SK-N-SH treated with all-trans-retinoic acid at 6 μM for 48 hours (cell line): ENCODE data around the gene SLC41A1.

ENCODE experiments used
- ARNTL ChIP-seq: fragments of 450-650 bp; formaldehyde crosslinking; IDR thresholded peaks from 2 replicates; pipeline ENCODE4 v1.5.0; 2020; ENCODE audit warnings: low read depth, mild to moderate bottlenecking, moderate library complexity, borderline replicate concordance
- CSDC2 ChIP-seq: fragments of 250-450 bp; sonication (Bioruptor Pico); IDR thresholded peaks from 2 replicates; pipeline ENCODE4 v1.5.0; 2020; ENCODE audit warnings: mild to moderate bottlenecking, moderate library complexity
- CSRNP3 ChIP-seq: fragments of 250-450 bp; sonication (Bioruptor Pico); IDR thresholded peaks from 2 replicates; pipeline ENCODE4 v1.5.1; 2021; ENCODE audit warnings: mild to moderate bottlenecking, moderate library complexity
- ESRRG ChIP-seq: fragments of 250-450 bp; sonication (Bioruptor Pico); IDR thresholded peaks from 2 replicates; pipeline ENCODE4 v1.6.1; 2021; ENCODE audit warnings: mild to moderate bottlenecking
- OSR1 ChIP-seq: fragments of 250-450 bp; sonication (Bioruptor Pico); IDR thresholded peaks from 2 replicates; pipeline ENCODE4 v1.8.0; 2022; ENCODE audit warnings: moderate library complexity, mild to moderate bottlenecking, inconsistent platforms
- TSHZ2 ChIP-seq: fragments of 250-450 bp; sonication (Bioruptor Pico); IDR thresholded peaks from 2 replicates; pipeline ENCODE4 v1.5.0; 2020; ENCODE audit warnings: mild to moderate bottlenecking, moderate library complexity
- ZC3H10 ChIP-seq: fragments of 250-450 bp; sonication (Bioruptor Pico); IDR thresholded peaks from 2 replicates; pipeline ENCODE4 v1.5.1; 2021; ENCODE audit warnings: mild to moderate bottlenecking, moderate library complexity
- ZFP3 ChIP-seq: fragments of 250-450 bp; sonication (Bioruptor Pico); IDR thresholded peaks from 2 replicates; pipeline ENCODE4 v1.5.0; 2020; ENCODE audit warnings: mild to moderate bottlenecking, moderate library complexity
- ZNF70 ChIP-seq: fragments of 450-650 bp; formaldehyde crosslinking; IDR thresholded peaks from 2 replicates; pipeline ENCODE4 v1.5.0; 2020; ENCODE audit warnings: mild to moderate bottlenecking, moderate library complexity
- TF ChIP-seq, protein P1 (sequence below): fragments of 250-450 bp; sonication (Bioruptor Pico); IDR thresholded peaks from 2 replicates; pipeline ENCODE4 v1.8.0; 2020; ENCODE audit warnings: mild to moderate bottlenecking, moderate library complexity, borderline replicate concordance

DNA sequence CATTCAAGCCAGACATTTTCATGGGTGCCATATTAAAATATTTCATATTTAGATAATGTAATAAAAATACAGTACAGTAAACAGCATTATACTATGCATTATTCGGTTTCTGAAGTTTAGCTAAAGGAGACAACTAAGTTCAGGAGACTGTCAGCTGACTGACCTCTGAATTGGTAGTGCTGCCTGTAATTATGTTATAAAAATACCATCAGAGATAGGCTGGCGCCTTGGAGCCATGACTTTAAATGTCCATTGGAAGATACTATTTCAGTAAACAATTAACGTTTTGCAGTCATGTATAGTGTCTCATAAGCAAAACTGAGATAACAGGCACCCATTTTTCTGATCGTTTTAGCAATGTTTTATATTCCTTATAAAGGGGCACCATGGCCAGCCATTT lies 26.4 kb downstream of the SLC41A1 start:
- TF ChIP-seq ESRRG (CRISPR knock-in tag) (no peak), CSDC2 (CRISPR knock-in tag) (no peak), ZFP3 (no peak), CSRNP3 (CRISPR knock-in tag) (no peak), OSR1 (CRISPR knock-in tag) (no peak), ZC3H10 (CRISPR knock-in tag) (no peak), ARNTL (CRISPR knock-in tag) (no peak), TSHZ2 (CRISPR knock-in tag) (no peak), ZNF70 (CRISPR knock-in tag) (no peak)
- TF ChIP-seq, protein P1, sequence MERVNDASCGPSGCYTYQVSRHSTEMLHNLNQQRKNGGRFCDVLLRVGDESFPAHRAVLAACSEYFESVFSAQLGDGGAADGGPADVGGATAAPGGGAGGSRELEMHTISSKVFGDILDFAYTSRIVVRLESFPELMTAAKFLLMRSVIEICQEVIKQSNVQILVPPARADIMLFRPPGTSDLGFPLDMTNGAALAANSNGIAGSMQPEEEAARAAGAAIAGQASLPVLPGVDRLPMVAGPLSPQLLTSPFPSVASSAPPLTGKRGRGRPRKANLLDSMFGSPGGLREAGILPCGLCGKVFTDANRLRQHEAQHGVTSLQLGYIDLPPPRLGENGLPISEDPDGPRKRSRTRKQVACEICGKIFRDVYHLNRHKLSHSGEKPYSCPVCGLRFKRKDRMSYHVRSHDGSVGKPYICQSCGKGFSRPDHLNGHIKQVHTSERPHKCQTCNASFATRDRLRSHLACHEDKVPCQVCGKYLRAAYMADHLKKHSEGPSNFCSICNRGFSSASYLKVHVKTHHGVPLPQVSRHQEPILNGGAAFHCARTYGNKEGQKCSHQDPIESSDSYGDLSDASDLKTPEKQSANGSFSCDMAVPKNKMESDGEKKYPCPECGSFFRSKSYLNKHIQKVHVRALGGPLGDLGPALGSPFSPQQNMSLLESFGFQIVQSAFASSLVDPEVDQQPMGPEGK (CRISPR knock-in tag) = no peak
